ENCODE measurements around the gene UPK3BL2.
"Not testable (repeated sequence)": the region's sequence is repeated elsewhere in the genome, so short reads cannot be mapped to it uniquely, and the experiment has no call there.

Gene UPK3BL2, protein sequence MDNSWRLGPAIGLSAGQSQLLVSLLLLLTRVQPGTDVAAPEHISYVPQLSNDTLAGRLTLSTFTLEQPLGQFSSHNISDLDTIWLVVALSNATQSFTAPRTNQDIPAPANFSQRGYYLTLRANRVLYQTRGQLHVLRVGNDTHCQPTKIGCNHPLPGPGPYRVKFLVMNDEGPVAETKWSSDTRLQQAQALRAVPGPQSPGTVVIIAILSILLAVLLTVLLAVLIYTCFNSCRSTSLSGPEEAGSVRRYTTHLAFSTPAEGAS

DNA sequence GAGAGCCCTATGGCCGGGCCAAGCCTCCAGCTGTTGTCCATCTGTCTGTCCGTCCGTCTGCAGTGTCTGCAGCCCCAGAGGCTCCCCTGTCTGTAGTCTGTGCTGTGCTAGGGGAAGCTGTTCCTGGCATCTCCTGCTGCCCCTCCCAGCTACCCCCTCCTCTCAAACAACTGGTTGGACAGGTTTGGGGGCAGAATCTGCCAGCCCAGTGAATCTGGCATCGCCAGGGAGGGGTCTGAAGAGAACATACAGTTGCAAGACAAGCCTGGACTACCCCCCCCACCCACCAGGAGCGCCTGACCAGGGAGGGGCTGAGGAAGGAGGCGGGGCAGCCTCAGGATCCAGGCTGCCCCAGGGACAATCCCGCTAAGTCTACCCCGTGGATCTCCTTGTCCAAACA is at the start of gene UPK3BL2:
UPK3BL2 (minus strand) TSS at position 101 of the 400 bp plus-strand sequence; CDS start at position 41, 60 bp downstream.
- DNase-seq (ENCODE audit: extremely low read depth in 1 of 2, low read depth in 1 of 2) = not testable (repeated sequence)

DNA sequence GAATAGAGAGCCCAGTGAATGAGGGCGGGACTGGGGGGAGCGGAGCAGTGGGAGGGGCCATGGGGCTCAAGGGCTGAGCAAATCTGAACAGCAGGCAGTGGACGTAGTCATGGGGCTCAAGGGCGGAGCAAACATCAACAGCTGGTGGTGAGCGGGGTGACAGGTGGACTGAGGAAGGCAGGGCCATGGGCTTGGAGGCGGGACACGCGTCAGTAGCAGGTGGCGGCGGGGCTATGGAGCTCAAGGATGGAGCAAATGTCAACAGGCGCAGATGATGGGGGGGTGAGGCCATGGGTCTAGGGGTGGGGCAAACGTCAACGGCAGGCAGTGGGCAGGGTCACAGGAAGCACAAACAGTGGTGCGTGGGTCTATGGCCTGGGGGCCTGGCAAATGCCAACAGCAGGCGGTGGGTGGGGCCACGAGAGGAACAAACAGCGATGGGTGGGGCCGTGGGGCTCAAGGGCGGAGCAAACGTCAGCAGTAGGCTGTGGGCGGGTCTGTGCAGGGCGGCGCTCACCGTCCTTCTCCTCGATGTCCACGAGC is 49.1 kb upstream of the UPK3BL2 start:
- not testable (repeated sequence) for DNase-seq (ENCODE audit: extremely low read depth in 1 of 2, low read depth in 1 of 2)

DNA sequence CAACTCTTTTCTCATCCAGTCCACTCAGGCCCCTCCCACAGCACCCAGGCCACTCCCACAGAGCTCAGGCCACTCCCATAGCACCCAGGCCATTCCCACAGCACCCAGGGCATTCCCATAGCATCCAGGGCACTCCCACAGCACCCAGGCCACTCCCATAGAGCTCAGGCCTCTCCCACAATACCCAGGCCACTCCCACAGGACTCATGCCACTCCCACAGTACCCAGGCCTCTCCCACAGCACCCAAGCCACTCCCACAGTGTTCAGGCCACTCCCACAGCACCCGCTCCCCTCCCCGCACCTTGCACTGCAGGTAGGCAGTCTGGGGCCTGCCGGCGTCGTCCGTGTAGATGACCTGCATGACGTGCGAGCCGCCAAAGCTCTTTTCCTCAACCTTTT is 46.4 kb upstream of the UPK3BL2 start:
- not testable (repeated sequence) for DNase-seq (ENCODE audit: extremely low read depth in 1 of 2, low read depth in 1 of 2)

DNA sequence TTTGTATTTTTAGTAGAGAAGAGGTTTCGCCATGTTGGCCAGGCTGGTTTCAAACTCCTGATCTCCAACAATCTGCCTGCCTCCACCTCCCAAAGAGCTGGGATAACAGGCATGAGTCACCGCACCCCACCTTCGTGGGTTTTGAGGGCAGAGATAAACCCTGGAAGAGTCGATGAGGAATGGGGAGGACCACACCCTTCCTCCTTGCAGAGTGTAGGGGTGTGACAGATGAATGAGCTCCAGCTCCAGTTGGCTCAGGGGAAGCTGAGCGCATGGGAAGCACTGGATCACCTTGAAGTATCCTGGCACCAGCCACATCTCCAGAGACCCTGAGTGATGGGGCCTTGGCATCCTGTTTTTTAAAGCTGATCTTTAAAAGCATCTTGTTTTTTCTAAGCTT is 40.0 kb upstream of the UPK3BL2 start:
- not testable (repeated sequence) for DNase-seq (ENCODE audit: extremely low read depth in 1 of 2, low read depth in 1 of 2)

DNA sequence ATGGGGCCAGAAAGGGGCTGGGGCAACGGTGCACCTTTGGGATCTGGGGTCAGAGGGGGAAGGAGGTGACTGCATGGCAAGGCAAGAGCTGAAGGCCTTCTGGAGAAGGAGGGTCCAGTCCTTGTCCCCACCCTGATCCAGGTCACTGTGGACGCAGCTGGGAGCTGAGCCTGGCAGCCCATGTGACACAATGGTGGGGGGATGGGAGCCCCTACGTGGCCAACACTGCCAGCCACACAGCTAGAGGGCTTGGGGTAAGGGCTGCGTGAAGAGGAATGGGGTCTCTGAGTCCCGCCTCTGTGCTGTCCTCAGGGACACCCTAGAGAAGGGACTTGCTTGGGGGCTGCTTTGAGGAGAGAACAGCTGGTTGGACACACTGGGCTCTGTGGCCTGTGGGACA is 38.2 kb upstream of the UPK3BL2 start:
- not testable (repeated sequence) for DNase-seq (ENCODE audit: extremely low read depth in 1 of 2, low read depth in 1 of 2)

DNA sequence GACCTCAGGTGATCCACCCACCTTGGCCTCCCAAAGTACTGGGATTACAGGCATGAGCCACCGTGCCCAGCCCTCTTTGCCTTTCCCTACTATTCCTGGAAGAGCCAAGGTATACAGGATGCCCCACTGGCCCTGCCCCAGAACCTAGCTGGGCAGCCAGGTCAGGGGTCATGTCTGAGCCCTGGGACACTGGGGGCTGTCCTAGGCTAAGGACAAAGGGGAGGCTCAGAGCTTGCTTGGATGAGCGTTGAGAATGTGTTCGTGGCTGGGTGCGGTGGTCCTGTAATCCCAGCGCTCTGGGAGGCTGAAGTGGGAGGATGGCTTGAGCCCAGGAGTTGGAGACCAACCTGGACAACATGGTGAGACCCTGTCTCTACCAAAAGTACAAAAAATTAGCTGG is 35.0 kb upstream of the UPK3BL2 start:
- DNase-seq (ENCODE audit: extremely low read depth in 1 of 2, low read depth in 1 of 2) = not testable (repeated sequence)

DNA sequence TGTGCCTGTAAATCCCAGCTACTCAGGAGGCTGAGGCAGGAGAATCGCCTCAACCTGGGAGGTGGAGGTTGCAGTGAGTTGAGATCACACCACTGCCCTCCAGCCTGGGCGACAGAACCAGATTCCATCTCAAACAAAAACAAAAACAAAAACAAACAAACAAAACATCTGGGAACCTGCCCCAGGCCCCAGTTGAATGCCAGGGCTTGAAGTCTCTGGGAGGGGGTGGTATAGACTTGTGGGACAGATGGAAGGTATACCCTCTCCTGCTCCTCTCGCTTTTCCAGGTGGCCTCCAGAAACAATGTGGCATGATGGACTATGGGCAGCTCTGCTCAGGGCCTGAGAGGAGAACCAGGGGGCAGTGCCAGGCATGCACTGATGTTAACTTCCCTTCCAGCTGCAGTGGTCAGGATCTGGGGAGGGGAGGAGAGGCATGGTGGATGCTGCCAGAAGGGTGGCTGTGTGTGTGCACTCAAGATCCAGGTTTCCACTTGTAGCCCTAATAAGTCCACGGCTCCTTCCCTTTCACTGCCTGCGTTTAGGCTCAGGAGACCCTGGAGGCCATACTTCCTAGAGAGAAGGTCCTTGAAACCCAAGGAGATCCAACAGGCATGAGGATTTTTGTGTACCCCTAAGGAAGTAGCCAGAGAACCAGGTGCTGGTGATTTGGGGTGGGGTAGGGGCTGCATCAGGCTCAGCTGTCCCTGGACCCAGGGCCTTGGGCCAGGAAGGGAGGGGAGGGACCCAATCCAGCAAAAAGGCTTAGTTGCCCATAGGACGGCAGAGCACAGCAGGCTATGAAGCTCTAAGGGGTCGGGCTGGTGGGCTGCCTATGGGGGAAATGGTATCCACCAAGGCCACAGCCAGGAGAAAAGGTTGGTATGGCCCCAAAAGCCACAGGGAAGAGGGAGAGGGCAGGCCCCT is 34.1 kb upstream of the UPK3BL2 start:
- not testable (repeated sequence) for DNase-seq (ENCODE audit: extremely low read depth in 1 of 2, low read depth in 1 of 2)

DNA sequence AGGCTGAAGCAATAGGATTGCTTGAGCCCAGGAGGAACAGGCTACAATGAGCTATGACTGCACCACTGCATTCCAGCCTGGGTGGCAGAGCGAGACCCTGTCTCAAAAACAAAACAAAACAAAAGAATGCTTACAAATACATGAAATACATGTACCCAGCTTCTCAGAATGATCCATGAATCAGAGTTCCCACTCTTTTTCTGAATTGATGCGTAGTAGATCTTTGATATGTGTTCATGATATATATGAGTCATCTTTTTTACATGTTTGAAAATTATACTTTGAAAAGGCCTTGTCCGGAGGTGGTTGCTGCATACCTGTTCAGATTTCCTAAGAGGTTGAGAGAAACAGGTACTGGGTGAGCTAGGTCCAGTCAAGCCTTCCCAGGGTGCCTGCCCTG is 32.9 kb upstream of the UPK3BL2 start:
- DNase-seq (ENCODE audit: extremely low read depth in 1 of 2, low read depth in 1 of 2) = not testable (repeated sequence)

DNA sequence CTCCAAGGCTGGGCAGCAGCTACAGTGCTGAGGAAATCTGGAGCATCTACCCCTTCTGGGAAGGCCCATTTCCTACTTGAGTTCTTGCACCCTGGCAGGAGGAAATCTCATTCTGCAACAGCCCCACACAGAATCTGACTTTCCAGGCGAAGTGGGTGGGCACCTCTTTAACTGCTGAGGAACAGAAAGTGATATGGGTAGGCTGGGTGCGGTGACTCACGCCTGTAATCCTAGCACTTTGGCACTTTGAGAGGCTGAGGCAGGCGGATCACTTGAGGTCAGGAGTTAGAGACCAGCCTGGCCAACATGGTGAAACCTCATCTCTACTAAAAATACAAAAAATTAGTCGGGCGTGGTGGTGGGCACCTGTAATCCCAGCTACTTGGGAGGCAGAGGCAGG is 31.1 kb upstream of the UPK3BL2 start:
- DNase-seq (ENCODE audit: extremely low read depth in 1 of 2, low read depth in 1 of 2) = not testable (repeated sequence)

DNA sequence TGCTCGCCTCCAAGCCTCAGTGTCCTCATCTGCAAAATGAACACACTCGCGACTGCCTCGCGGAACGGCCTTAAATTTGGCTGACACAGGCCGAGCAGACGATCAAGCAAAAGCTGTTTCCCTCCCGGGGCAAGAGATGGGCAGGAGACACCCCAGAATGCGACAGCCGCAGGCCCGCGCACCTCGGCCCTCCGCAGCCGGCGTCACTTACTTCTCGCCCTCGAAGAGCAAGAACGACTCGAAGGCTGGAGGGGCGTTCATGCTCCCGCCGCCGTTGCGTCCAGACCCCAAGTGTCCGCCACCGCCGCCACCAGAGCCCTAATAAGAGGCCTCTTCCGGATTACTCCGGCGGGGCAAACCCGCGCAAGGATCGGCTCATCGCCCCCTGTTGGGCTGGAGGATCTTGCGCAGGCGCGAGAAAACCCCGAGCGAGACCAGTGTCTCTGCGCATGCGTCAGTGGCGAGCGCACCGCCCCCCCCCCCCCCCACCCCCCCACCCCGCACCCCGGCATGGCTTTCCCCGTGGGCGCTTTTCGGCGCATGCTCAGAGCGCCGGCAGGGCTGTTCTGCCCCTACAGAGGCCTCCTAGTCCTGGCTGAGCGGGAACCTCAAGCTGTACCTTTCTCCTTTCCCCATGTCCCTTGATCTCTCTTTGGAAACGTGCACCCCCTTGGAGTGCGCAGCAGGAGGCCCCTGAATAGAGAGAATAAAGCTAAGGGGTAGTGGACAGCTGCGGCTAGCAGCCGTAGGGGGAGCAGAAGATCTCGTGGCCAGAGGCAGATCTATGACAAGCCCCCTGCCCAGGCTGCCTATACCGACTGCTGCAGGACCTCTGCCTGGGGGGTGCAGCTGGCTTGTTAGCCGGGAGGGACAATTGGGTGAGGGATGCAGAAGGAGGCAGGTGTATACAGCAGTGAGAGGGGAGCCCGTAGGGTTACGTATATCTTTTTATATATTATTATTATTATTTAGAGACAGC is 29.1 kb upstream of the UPK3BL2 start, which contains the start of gene POLR2J3:
POLR2J3 (minus strand) TSS at position 323 of the 979 bp plus-strand sequence; CDS start at position 261, 62 bp downstream.
- peak; percentile 93 to 99 for DNase-seq (ENCODE audit: extremely low read depth in 1 of 2, low read depth in 1 of 2)

DNA sequence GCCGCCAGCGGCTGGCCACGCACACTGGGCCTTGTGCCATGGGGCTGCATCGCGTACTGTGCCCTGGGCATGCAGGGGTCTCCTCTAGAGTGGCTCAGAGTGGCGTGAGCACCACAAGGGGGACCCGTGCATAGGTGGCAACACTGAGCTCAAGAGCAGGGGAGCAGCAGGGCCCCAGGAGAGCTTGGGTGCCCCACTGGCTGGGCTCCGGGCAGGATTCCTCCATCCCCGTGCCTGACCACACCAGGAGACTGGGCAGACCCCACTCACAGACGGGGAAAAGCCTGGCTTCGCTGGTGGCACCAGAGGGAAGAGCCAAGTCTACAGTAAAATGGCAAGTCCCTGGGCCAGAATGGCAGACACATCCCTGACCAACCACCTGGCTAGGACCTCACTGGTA is 25.1 kb upstream of the UPK3BL2 start:
- not testable (repeated sequence) for DNase-seq (ENCODE audit: extremely low read depth in 1 of 2, low read depth in 1 of 2)

DNA sequence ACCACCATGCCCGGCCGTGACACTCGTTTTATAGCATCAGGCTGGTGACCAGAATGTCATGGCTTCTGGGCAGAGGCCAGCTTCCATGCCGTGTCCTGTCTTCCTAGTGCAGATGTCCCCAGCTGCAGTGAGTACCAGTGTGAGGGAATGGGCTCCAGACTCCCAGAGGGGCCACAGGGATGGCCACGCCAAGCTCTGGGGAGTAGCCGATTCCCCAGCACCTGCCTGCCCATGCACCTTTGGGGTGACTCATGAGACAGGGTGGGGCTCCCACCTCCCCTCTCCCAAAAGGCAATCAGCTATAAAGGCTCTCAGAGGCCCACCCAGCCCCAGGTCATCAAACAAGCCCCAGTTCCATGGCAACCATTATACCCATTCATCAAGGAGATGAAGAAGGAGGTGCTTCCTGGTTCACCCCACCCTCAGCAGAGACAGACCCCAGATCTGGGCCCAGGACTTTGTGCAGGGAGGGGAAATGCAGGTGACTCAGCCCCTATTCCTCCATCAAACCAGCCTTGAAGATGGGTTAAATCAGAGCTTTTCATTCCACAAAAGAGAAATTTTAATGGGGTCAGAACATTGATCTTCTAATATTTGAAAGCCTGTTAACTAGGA is 7.4 kb upstream of the UPK3BL2 start, which contains the start of gene SPDYE2:
SPDYE2 (plus strand) TSS at position 419 of the 615 bp plus-strand sequence. CDS start 2,030 bp downstream, outside the sequence.
- DNase-seq (ENCODE audit: extremely low read depth in 1 of 2, low read depth in 1 of 2) = not testable (repeated sequence)

DNA sequence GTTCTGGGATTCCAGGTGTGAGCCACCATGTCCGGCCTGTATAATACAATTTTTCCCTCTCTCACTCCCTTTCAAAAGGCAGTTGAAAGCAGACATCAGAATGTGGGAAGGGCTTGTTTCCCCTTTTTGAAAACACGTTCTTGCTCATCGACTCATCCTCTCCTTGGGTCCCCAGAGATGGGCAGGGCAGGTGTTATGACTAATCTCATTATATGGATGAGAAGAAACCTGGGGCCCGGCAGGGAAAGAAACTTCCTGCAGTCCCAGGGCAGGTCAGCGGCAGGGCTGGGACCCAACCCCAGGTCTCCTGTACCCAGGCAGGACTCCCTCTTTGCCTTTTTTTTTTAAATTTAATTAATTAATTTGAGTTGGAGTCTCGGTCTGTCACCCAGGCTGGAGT is 2.9 kb upstream of the UPK3BL2 start:
- not testable (repeated sequence) for DNase-seq (ENCODE audit: extremely low read depth in 1 of 2, low read depth in 1 of 2)

DNA sequence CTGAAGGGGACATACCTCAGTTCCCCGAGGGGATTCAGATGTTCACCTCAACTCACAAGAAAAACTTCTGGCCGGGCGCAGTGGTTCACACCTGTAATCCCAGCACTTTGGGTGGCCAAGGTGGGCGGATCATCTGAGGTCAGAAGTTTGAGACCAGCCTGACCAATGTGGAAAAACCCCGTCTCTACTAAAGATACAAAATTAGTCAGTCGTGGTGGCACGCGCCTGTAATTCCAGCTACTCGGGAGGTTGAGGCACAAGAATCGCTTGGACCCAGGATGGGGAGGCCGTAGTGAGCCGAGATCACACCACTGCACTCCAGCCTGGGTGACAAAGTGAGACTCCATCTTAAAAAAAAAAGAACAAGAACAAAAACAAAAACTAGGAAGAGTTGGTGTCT is 1.8 kb upstream of the UPK3BL2 start:
- DNase-seq (ENCODE audit: extremely low read depth in 1 of 2, low read depth in 1 of 2) = peak in 1 of 2 donors; percentile 1

DNA sequence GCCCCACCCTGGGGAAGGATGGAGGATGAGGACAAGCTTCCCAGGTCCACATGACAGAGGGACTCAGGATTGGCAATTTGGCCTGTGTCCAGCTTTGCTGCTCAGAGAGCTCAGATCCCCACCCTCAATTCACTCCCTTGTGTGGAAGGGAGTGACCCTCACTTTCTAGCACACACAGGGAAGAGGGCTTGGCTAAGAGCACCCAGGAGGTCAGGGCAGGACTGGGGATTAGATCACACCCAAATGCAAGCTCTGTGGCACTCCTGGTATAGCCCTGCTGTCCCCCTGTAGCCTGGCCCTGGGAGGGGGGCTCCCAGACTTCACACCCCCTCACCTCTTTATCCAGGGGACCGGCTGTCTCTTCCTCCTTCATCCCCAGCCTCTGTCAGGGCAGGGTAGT is 876 bp upstream of the UPK3BL2 start:
- DNase-seq (ENCODE audit: extremely low read depth in 1 of 2, low read depth in 1 of 2) = not testable (repeated sequence)

DNA sequence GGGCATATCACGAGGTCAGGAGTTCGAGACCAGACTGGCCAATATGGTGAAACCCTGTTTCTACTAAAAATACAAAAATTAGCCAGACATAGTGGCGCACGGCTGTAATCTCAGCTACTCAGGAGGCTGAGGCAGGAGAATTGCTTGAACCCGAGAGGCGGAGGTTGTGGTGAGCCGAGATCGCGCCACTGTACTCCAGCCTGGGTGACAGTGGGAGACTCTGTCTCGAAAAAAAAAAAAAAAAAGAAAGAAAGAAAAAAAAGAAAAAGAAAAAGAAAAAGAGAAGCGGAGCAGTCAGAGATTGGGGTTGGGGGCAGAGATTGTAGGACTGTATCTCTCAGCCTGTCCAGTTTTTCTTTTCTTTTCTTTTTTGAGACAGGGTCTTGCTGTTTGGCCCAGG is 725 bp downstream of the UPK3BL2 start:
- DNase-seq (ENCODE audit: extremely low read depth in 1 of 2, low read depth in 1 of 2) = not testable (repeated sequence)

DNA sequence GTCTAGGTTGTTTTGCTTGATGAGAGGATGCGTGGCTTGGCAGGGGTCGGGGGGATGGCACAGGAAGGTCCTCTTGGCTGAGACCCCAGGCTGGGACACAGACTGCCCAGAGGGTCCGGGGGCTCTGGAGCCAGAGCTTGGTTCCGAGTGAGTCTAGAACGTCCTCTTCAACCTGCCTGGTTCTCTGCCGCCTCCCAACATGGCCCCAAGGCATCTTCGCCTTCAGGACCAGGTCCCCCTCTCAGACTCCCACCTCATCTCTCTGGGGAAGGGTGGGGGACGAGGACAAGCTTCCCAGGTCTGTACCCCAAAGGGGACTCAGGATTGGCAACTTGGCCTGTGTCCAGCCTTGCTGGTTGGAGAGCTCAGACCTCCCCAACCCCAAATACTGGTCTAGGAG is 1.4 kb downstream of the UPK3BL2 start:
- DNase-seq (ENCODE audit: extremely low read depth in 1 of 2, low read depth in 1 of 2) = not testable (repeated sequence)

DNA sequence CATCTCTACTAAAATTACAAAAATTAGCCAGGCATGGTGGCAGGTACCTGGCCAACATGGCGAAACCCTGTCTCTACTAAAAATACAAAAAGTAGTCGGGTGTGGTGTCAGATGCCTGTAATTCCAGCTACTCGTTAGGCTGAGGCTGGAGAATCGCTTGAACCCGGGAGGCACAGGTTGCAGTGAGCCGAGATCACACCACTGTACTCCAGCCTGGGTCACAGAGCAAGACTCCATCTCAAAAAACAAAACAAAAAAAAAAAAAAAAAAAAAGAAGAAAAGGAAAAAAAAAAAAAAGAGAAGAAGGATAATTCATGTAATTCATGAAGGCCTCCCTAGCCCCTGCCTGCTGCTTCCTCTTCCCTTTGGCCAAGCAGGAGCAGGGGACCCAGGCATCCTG is 2.9 kb downstream of the UPK3BL2 start:
- DNase-seq (ENCODE audit: extremely low read depth in 1 of 2, low read depth in 1 of 2) = not testable (repeated sequence)

DNA sequence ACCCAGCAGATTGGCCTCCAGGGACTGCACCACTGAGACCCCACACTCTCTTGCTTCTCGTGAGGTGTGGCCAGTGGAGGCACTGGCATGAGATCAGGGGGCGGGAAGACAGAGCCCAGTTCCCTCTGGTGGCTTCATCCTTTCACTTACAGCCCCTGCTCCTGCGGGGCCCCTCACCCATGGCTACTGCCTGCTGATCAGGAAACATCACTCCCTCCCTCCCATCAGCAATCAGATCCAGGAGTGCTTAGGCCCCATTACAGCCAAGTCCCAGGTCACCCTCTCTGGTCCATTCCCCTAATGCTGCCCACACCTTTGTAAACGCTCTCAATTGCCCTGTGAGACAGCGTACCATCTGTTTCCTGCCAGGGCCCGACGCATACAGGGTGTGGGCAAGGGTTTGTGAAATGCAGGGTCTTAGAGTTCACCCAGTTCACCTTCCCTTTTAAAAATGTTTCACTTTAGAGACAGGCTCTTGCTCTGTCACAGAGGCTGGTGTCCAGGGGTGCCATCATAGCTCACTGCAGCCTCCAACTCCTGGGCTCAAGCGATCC is 8.4 kb downstream of the UPK3BL2 start:
- DNase-seq (ENCODE audit: extremely low read depth in 1 of 2, low read depth in 1 of 2) = not testable (repeated sequence)

Data from stimulated activated CD8-positive, alpha-beta memory T cell treated with anti-CD3 and anti-CD28 coated beads, Interleukin-7, amount 100 ng/mL, for 48 hours (primary cell).